ENCODE results near the gene RAP1A. TPM values are rescaled to one million over a fixed set of nuclear protein-coding genes. Genes with fewer than 3 reads are reported as not detected.
"Not testable (repeated sequence)": the region's sequence is repeated elsewhere in the genome, so short reads cannot be mapped to it uniquely, and the experiment has no call there.

RAP1A gene
- polyA plus RNA-seq, 1 donor (not counting 4 experiments of a cell fraction or from before 2014, with no cell fraction given) = 70.3 TPM

DNA sequence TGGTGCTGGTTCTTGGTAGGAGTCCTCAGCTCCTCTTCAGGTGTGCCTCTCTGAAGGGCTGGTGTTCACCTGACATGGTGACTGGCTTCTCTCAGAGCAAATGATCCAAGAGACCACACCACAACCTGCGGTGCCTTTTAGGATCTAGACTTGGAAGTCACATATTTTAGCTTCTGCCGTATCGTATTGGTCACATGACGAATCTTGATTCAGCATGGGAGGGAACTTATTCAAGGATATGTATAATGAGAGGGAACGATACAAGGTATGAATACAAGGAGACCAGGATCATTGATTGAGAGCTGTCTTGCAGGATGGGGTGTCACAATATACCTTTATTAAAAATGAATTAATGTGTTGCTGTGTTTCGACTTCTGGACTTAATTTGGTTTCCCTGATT is 58.0 kb downstream of the RAP1A start:
- H3K36me3 ChIP-seq (ENCODE audit: control insufficient read depth in 2 of 2, extremely low read depth in 1 of 2, insufficient read depth in 2 of 2, low read length in 2 of 2) = peaks cover 0 to 3% of the 10 kb centered on the region in 2 experiments
- no peak overlapping the region for H3K9ac ChIP-seq (ENCODE audit: control insufficient read depth, extremely low read depth, insufficient read depth, low read length)
- no peaks in the 10 kb centered on the region for H3K9me3 ChIP-seq (ENCODE audit: control insufficient read depth, low read depth, low read length)
- H3K9me1 ChIP-seq (ENCODE audit: control insufficient read depth, extremely low read depth, insufficient read depth, low read length) = no peaks in the 10 kb centered on the region
- no peaks in the 10 kb centered on the region for H4K20me1 ChIP-seq (ENCODE audit: control insufficient read depth, extremely low read depth, insufficient read depth, low read length)
- dilution Hi-C loops (cut with MboI; ENCODE audit: extremely low pct_ligation_motif_present, low sequenced_read_pairs) = no loop called here
- peaks cover 23% of the 10 kb centered on the region for H3K79me2 ChIP-seq (ENCODE audit: control insufficient read depth, insufficient read depth, low read length)
- H3K4me3 ChIP-seq (ENCODE audit: control insufficient read depth in 2 of 3, extremely low read depth in 1 of 3, insufficient read depth in 2 of 3, low read depth in 1 of 3, low read length in 3 of 3) = no peak overlapping the region
- FAIRE-seq (no peak), DNase-seq (ENCODE audit: low read depth, low spot score) (no peak)
- H3K4me2 ChIP-seq (ENCODE audit: control insufficient read depth, extremely low read depth, insufficient read depth, low read depth, low read length) = no peak overlapping the region
- no peak overlapping the region for H2AFZ ChIP-seq (ENCODE audit: control insufficient read depth, low read length)
- no peak overlapping the region for H3K27ac ChIP-seq (ENCODE audit: control insufficient read depth, insufficient read depth, low read length)
- TF ChIP-seq EZH2 (IDR thresholded peaks at IDR 0.05; ENCODE audit: low read length) = no peak
- TF ChIP-seq, protein P1, sequence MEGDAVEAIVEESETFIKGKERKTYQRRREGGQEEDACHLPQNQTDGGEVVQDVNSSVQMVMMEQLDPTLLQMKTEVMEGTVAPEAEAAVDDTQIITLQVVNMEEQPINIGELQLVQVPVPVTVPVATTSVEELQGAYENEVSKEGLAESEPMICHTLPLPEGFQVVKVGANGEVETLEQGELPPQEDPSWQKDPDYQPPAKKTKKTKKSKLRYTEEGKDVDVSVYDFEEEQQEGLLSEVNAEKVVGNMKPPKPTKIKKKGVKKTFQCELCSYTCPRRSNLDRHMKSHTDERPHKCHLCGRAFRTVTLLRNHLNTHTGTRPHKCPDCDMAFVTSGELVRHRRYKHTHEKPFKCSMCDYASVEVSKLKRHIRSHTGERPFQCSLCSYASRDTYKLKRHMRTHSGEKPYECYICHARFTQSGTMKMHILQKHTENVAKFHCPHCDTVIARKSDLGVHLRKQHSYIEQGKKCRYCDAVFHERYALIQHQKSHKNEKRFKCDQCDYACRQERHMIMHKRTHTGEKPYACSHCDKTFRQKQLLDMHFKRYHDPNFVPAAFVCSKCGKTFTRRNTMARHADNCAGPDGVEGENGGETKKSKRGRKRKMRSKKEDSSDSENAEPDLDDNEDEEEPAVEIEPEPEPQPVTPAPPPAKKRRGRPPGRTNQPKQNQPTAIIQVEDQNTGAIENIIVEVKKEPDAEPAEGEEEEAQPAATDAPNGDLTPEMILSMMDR (optimal IDR thresholded peaks at IDR 0.05 in 1 of 3, IDR thresholded peaks at IDR 0.05 in 1 of 3, conservative IDR thresholded peaks at IDR 0.05 in 1 of 3; ENCODE audit: extremely low read depth in 1 of 3, insufficient read depth in 2 of 3, low read length in 3 of 3) = no peak
- H3K27me3 ChIP-seq (ENCODE audit: control insufficient read depth, extremely low read depth, insufficient read depth, low read length) = no peaks in the 10 kb centered on the region
- H3K4me1 ChIP-seq (ENCODE audit: control insufficient read depth, extremely low read depth, insufficient read depth, low read length) = no peaks in the 10 kb centered on the region

DNA sequence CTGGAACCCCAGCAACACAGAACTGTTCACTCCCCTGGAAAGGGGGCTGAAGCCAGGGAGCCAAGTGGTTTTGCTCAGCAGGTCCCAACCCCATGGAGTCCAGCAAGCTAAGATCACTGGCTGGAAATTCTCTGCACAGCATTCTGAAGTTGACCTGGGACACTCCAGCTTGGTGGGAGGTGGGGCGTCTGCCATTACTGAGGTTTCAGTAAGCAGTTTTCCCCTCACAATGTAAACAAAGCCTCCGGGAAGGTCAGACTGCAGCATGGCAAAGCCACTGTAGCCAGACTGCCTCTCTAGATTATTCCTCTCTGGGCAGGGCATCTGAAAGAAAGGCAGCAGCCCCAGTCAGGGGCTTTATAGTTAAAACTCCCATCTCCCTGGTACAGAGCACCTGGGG is 60.0 kb downstream of the RAP1A start:
- H3K27ac ChIP-seq (ENCODE audit: control insufficient read depth, insufficient read depth, low read length) = no peak overlapping the region
- H3K9me3 ChIP-seq (ENCODE audit: control insufficient read depth, low read depth, low read length) = no peaks in the 10 kb centered on the region
- no peak for FAIRE-seq
- no peak overlapping the region for H3K9ac ChIP-seq (ENCODE audit: control insufficient read depth, extremely low read depth, insufficient read depth, low read length)
- H3K4me2 ChIP-seq (ENCODE audit: control insufficient read depth, extremely low read depth, insufficient read depth, low read depth, low read length) = no peak overlapping the region
- peaks cover 0 to 3% of the 10 kb centered on the region in 2 experiments for H3K36me3 ChIP-seq (ENCODE audit: control insufficient read depth in 2 of 2, extremely low read depth in 1 of 2, insufficient read depth in 2 of 2, low read length in 2 of 2)
- no peaks in the 10 kb centered on the region for H3K9me1 ChIP-seq (ENCODE audit: control insufficient read depth, extremely low read depth, insufficient read depth, low read length)
- dilution Hi-C loops (cut with MboI; ENCODE audit: extremely low pct_ligation_motif_present, low sequenced_read_pairs) = no loop called here
- no peak overlapping the region for H3K4me3 ChIP-seq (ENCODE audit: control insufficient read depth in 2 of 3, extremely low read depth in 1 of 3, insufficient read depth in 2 of 3, low read depth in 1 of 3, low read length in 3 of 3)
- no peak overlapping the region for H2AFZ ChIP-seq (ENCODE audit: control insufficient read depth, low read length)
- peaks cover 9% of the 10 kb centered on the region for H3K79me2 ChIP-seq (ENCODE audit: control insufficient read depth, insufficient read depth, low read length)
- TF ChIP-seq EZH2 (IDR thresholded peaks at IDR 0.05; ENCODE audit: low read length) = no peak
- TF ChIP-seq, protein P1 (optimal IDR thresholded peaks at IDR 0.05 in 1 of 3, IDR thresholded peaks at IDR 0.05 in 1 of 3, conservative IDR thresholded peaks at IDR 0.05 in 1 of 3; ENCODE audit: extremely low read depth in 1 of 3, insufficient read depth in 2 of 3, low read length in 3 of 3) = no peak
- H4K20me1 ChIP-seq (ENCODE audit: control insufficient read depth, extremely low read depth, insufficient read depth, low read length) = no peaks in the 10 kb centered on the region
- no peak for DNase-seq (ENCODE audit: low read depth, low spot score)
- H3K4me1 ChIP-seq (ENCODE audit: control insufficient read depth, extremely low read depth, insufficient read depth, low read length) = no peaks in the 10 kb centered on the region
- H3K27me3 ChIP-seq (ENCODE audit: control insufficient read depth, extremely low read depth, insufficient read depth, low read length) = no peaks in the 10 kb centered on the region

DNA sequence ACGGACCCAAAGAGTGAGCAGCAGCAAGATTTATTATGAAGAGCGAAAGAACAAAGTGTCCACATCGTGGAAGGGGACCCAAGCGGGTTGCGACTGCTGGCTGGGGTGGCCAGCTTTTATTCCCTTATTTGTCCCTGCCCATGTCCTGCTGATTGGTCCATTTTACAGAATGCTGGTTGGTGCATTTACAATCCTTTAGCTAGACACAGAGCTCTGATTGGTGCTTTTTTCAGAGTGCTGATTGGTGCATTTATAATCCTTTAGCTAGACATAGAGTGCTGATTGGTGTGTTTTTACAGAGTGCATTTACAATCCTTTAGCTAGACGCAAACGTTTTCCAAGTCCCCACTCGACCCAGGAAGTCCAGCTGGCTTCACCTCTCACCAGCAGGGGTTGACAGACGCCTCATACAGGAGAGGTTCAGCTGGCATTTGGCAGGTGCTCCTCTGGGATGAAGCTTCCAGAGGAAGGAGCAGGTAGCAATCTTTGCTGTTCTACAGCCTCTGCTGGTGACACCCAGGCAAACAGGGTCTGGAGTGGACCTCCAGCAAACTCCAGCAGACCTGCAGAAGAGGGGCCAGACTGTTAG is 60.7 kb downstream of the RAP1A start:
- DNase-seq (ENCODE audit: low read depth, low spot score); H2AFZ ChIP-seq (ENCODE audit: control insufficient read depth, low read length); H4K20me1 ChIP-seq (ENCODE audit: control insufficient read depth, extremely low read depth, insufficient read depth, low read length); H3K79me2 ChIP-seq (ENCODE audit: control insufficient read depth, insufficient read depth, low read length); H3K27me3 ChIP-seq (ENCODE audit: control insufficient read depth, extremely low read depth, insufficient read depth, low read length); H3K9me3 ChIP-seq (ENCODE audit: control insufficient read depth, low read depth, low read length); H3K4me3 ChIP-seq (ENCODE audit: control insufficient read depth in 2 of 3, extremely low read depth in 1 of 3, insufficient read depth in 2 of 3, low read depth in 1 of 3, low read length in 3 of 3); H3K36me3 ChIP-seq (ENCODE audit: control insufficient read depth in 2 of 2, extremely low read depth in 1 of 2, insufficient read depth in 2 of 2, low read length in 2 of 2); H3K27ac ChIP-seq (ENCODE audit: control insufficient read depth, insufficient read depth, low read length); FAIRE-seq; H3K9ac ChIP-seq (ENCODE audit: control insufficient read depth, extremely low read depth, insufficient read depth, low read length); H3K4me1 ChIP-seq (ENCODE audit: control insufficient read depth, extremely low read depth, insufficient read depth, low read length); H3K9me1 ChIP-seq (ENCODE audit: control insufficient read depth, extremely low read depth, insufficient read depth, low read length); H3K4me2 ChIP-seq (ENCODE audit: control insufficient read depth, extremely low read depth, insufficient read depth, low read depth, low read length); dilution Hi-C loops (cut with MboI; ENCODE audit: extremely low pct_ligation_motif_present, low sequenced_read_pairs): not testable (repeated sequence)
